Hepatocyte (in vitro differentiated cells): ENCODE measurements around the gene ATF7IP2. TPM values are rescaled to one million over a fixed set of nuclear protein-coding genes. Genes with fewer than 3 reads are reported as not detected.
A peak's percentile ranks its signal among the peaks of the same experiment; 100 is the strongest.

Experiments
- DNase-seq: peaks from one replicate; pipeline ENCODE4 v3.0.0-alpha.2; 2016; ENCODE audit warnings: low spot score
- H2AFZ ChIP-seq: fragments of 200-600 bp; sonication (generic); 2 replicates; pipeline ENCODE4 v1.6.0; 2016; ENCODE audit warnings: antibody characterized with exemption, mild to moderate bottlenecking
- H3K27ac ChIP-seq: fragments of 200-600 bp; sonication (generic); 2 replicates; pipeline ENCODE4 v1.5.1; 2016; ENCODE audit warnings: mild to moderate bottlenecking
- H3K27me3 ChIP-seq: fragments of 200-600 bp; sonication (generic); 2 replicates; pipeline ENCODE4 v1.6.1; 2016
- H3K36me3 ChIP-seq: fragments of 200-600 bp; sonication (generic); replicated peaks from 2 replicates; pipeline ENCODE4 v1.5.1; 2016; ENCODE audit warnings: low read depth; ENCODE audit not compliant: insufficient read depth
- H3K4me1 ChIP-seq: fragments of 200-600 bp; sonication (generic); 2 replicates; pipeline ENCODE4 v1.5.1; 2016; ENCODE audit warnings: mild to moderate bottlenecking, moderate library complexity; ENCODE audit not compliant: insufficient read depth
- H3K4me2 ChIP-seq: fragments of 200-600 bp; sonication (generic); 2 replicates; pipeline ENCODE4 v1.6.0; 2016
- H3K4me3 ChIP-seq: fragments of 200-600 bp; sonication (generic); 2 replicates; pipeline ENCODE4 v1.5.1; 2016; ENCODE audit warnings: mild to moderate bottlenecking
- H3K79me2 ChIP-seq: fragments of 200-600 bp; sonication (generic); 2 replicates; pipeline ENCODE4 v1.6.0; 2017; ENCODE audit warnings: mild to moderate bottlenecking
- H3K9me2 ChIP-seq: fragments of 200-600 bp; sonication (generic); replicated peaks from 2 replicates; pipeline ENCODE4 v1.6.0; 2017; ENCODE audit warnings: mild to moderate bottlenecking; ENCODE audit not compliant: insufficient read depth
- H3K9me3 ChIP-seq: fragments of 200-600 bp; sonication (generic); 2 replicates; pipeline ENCODE4 v1.5.1; 2016; ENCODE audit warnings: low read depth, mild to moderate bottlenecking
- H4K20me1 ChIP-seq: fragments of 200-600 bp; sonication (generic); 2 replicates; pipeline ENCODE4 v1.6.0; 2016; ENCODE audit warnings: mild to moderate bottlenecking; ENCODE audit not compliant: insufficient read depth, poor library complexity, severe bottlenecking
- CTCF ChIP-seq: fragments of 200-600 bp; sonication (generic); IDR thresholded peaks from 2 replicates; pipeline ENCODE4 v1.5.1; 2016; ENCODE audit warnings: antibody characterized with exemption, mild to moderate bottlenecking; ENCODE audit not compliant: poor library complexity
- EZH2 ChIP-seq: fragments of 200-600 bp; sonication (generic); IDR thresholded peaks from 2 replicates; pipeline ENCODE4 v1.6.1; 2016; ENCODE audit warnings: antibody characterized with exemption, mild to moderate bottlenecking, borderline replicate concordance
- EZH2phosphoT487 ChIP-seq: fragments of 200-600 bp; sonication (generic); IDR thresholded peaks from one replicate; pipeline ENCODE4 v1.6.1; 2018; ENCODE audit warnings: antibody characterized with exemption, mild to moderate bottlenecking, low read depth, moderate library complexity; ENCODE audit not compliant: unreplicated experiment, severe bottlenecking
- WGBS: methylation state at CpG from one replicate; pipeline ENCODE4 v1.1.6; 2016; ENCODE audit warnings: low lambda C conversion rate; ENCODE audit errors: missing lambda C conversion rate; 5-methylcytosine and 5-hydroxymethylcytosine counted together
- polyA plus RNA-seq: library from polyadenylated mRNA; unstranded; fragments of >200 nt; fragmentation: Nextera tagmentation; extraction: Ambion mirVana; gene quantifications from 2 replicates; pipeline ENCODE4 v1.2.1, GENCODE V29; 2016
- total RNA-seq: library from RNA; depleted of rRNA; stranded (reverse); fragments of >200 nt; gene quantifications from 2 replicates; pipeline ENCODE4 v1.2.3, GENCODE V29; 2014

ATF7IP2 gene
- total RNA-seq = 54.5 and 68.7 TPM in 2 replicates
- 49.1 and 58.3 TPM in 2 replicates for polyA plus RNA-seq

DNA sequence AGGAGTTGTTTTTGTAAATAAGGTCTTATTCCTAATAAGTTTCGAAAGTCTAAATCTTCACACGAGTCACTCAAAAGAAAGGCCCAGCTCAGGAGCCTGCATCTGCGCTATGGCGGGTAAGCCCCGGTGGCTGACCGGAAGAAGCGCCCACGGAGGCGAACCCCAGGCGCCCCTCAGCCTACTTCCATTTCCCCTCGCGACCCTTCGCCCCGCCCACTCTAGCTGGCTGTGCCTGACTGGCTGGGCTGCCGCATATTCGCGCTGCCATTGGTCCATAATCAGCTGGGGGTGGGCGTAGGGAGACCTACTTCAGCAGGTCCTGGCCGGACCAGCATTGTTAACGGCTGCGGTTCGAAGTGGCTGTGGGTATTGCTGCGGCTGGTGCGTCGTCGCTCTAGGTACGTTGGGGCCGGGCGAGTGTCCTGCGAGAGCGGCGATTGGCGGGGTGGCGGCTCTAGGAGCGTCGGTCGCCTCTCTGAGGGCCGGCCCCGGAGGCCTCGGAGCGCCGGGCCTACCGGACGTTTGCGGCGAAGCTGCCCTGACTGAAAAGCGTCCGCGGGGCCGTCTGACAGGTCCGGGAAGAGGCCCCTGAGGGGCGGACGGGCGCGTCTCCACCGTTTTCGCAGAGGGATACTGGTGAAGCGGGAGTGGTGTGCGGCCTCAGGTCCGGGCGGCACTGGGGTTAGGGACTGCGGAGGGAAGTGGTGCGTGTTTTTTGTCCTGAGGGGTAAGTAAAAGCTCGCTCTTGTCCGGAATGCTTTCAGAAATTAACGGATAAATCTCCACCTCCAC is at the start of gene ATF7IP2:
Gene ATF7IP2, plus strand, starts transcription at position 337 of the 792 bp plus-strand sequence. CDS start 44,560 bp downstream, outside the sequence.
- WGBS = 3% methylated on average over 65 of the region's 66 CpGs
- peaks cover 6% of the 10 kb centered on the region for H4K20me1 ChIP-seq
- H3K4me1 ChIP-seq = peaks cover 7% of the 10 kb centered on the region
- H3K9me2 ChIP-seq = no peaks in the 10 kb centered on the region
- H3K27me3 ChIP-seq = no peaks in the 10 kb centered on the region
- DNase-seq = peak; percentile 94
- H3K4me3 ChIP-seq = peak within 1 kb of the TSS; percentile 61
- no peak for TF ChIP-seq CTCF
- peak within 1 kb of the TSS; percentile 88 for H3K27ac ChIP-seq
- H3K9me3 ChIP-seq = no peaks in the 10 kb centered on the region
- peak within 1 kb of the TSS; percentile 64 for H2AFZ ChIP-seq
- no peaks in the 10 kb centered on the region for H3K36me3 ChIP-seq
- peaks cover 46% of the 10 kb centered on the region for H3K79me2 ChIP-seq
- H3K4me2 ChIP-seq = peak within 1 kb of the TSS; percentile 74

DNA sequence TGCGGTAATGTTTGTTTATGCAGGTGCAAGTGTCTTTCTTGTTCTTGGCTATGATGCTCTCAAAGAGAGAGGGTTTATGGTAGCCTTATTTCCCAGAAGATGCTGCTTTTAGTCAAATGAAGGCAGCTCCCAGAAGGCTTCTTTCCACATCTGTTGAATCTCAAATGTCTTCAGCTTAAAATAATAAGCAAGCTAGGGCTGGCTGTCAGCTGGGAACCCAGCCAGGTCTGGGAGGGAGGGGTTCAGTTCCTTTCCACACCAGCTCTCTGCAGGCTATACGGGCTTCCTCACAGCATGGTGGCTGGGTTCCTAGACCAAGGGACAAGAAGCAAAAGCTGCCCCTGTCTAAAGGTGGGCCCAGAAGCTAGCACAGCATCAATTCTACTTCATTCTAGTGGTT is 47.4 kb upstream of the ATF7IP2 start:
- peaks cover 8% of the 10 kb centered on the region for H3K9me3 ChIP-seq
- no peak overlapping the region for H3K4me3 ChIP-seq
- no peak overlapping the region for H2AFZ ChIP-seq
- no peaks in the 10 kb centered on the region for H4K20me1 ChIP-seq
- 71% methylated on average over 2 of the region's 2 CpGs for WGBS
- no peaks in the 10 kb centered on the region for H3K36me3 ChIP-seq
- no peaks in the 10 kb centered on the region for H3K27me3 ChIP-seq
- no peak overlapping the region for H3K27ac ChIP-seq
- TF ChIP-seq EZH2phosphoT487 (no peak), CTCF (no peak), EZH2 (no peak)
- DNase-seq = peak; percentile 38
- H3K9me2 ChIP-seq = no peaks in the 10 kb centered on the region
- no peak overlapping the region for H3K4me2 ChIP-seq
- H3K79me2 ChIP-seq = no peaks in the 10 kb centered on the region
- H3K4me1 ChIP-seq = no peaks in the 10 kb centered on the region

- Histone ChIP-seq H3K36me3 (no peaks in the 10 kb centered on the region), H3K4me1 (no peaks in the 10 kb centered on the region), H3K9me3 (peaks cover 8% of the 10 kb centered on the region), H3K79me2 (no peaks in the 10 kb centered on the region), H3K27me3 (no peaks in the 10 kb centered on the region), H4K20me1 (no peaks in the 10 kb centered on the region), H3K4me3 (no peak overlapping the region), H3K27ac (no peak overlapping the region), H3K4me2 (no peak overlapping the region), H2AFZ (no peak overlapping the region), H3K9me2 (no peaks in the 10 kb centered on the region)
- TF ChIP-seq EZH2 (no peak), EZH2phosphoT487 (no peak), CTCF (no peak)
- no peak for DNase-seq
- WGBS = 95% methylated on average over 8 of the region's 8 CpGs
Measured at GRCh38 chr16:10339777-10340732, 45.8 kb upstream of the ATF7IP2 start.
